ENCODE data around the gene CACNA1C. TPM values are rescaled to one million over a fixed set of nuclear protein-coding genes. Genes with fewer than 3 reads are reported as not detected.

Gene CACNA1C
- total RNA-seq, 1 experiment from 2014 or later = not detected

- Histone ChIP-seq H3F3A (ENCODE audit: insufficient read depth, low read depth) (no peaks in the 10 kb centered on the region), H3K9me2 (ENCODE audit: insufficient read depth) (no peaks in the 10 kb centered on the region), H3K4me2 (no peak overlapping the region), H3K36me3 (ENCODE audit: low read depth) (no peaks in the 10 kb centered on the region), H3K4me1 (replicated peaks; ENCODE audit: insufficient read depth) (no peaks in the 10 kb centered on the region), H2AFZ (no peak overlapping the region), H3K27ac (no peak overlapping the region), H3K4me3 (no peak overlapping the region), H3K9me3 (ENCODE audit: insufficient read depth, low read depth) (no peaks in the 10 kb centered on the region), H3K79me2 (ENCODE audit: low read depth) (no peaks in the 10 kb centered on the region), H3K27me3 (ENCODE audit: insufficient read depth, low read depth) (peaks cover 75% of the 10 kb centered on the region), H4K20me1 (ENCODE audit: insufficient read depth) (no peaks in the 10 kb centered on the region)
- TF ChIP-seq CTCF (conservative IDR thresholded peaks at IDR 0.05) (no peak), EZH2 (IDR thresholded peaks at IDR 0.05; ENCODE audit: low read depth) (no peak)
- DNase-seq = no peak
- no TSS peak for BruUV-seq (replicated peaks)
- ChIA-PET CTCF (no interaction called here), POLR2A (ENCODE audit: unreplicated experiment) (no interaction called here)
- intact Hi-C loops (cut with micrococcal nuclease; ENCODE audit: unreplicated experiment) = no loop called here
Measured at GRCh38 chr12:2108166-2108565, 55.4 kb downstream of the CACNA1C start.

GRCh38 chr12:2108975-2109671 lies 56.3 kb downstream of the CACNA1C start:
- H4K20me1 ChIP-seq (ENCODE audit: insufficient read depth) = no peaks in the 10 kb centered on the region
- CTCF ChIA-PET = no interaction called here
- intact Hi-C loops (cut with micrococcal nuclease; ENCODE audit: unreplicated experiment) = no loop called here

GRCh38 chr12:2110127-2110526 lies 57.3 kb downstream of the CACNA1C start:
- no peak for DNase-seq
- Histone ChIP-seq H3K4me2 (no peak overlapping the region), H3K79me2 (ENCODE audit: low read depth) (no peaks in the 10 kb centered on the region), H3K9me3 (ENCODE audit: insufficient read depth, low read depth) (no peaks in the 10 kb centered on the region), H4K20me1 (ENCODE audit: insufficient read depth) (no peaks in the 10 kb centered on the region), H3F3A (ENCODE audit: insufficient read depth, low read depth) (no peaks in the 10 kb centered on the region), H2AFZ (no peak overlapping the region), H3K36me3 (ENCODE audit: low read depth) (no peaks in the 10 kb centered on the region), H3K4me1 (replicated peaks; ENCODE audit: insufficient read depth) (no peaks in the 10 kb centered on the region), H3K27ac (no peak overlapping the region), H3K9me2 (ENCODE audit: insufficient read depth) (no peaks in the 10 kb centered on the region), H3K27me3 (ENCODE audit: insufficient read depth, low read depth) (peaks cover 81% of the 10 kb centered on the region), H3K4me3 (no peak overlapping the region)
- no TSS peak for BruUV-seq (replicated peaks)
- ChIA-PET CTCF (no interaction called here), POLR2A (ENCODE audit: unreplicated experiment) (no interaction called here)
- TF ChIP-seq CTCF (conservative IDR thresholded peaks at IDR 0.05) (no peak), EZH2 (IDR thresholded peaks at IDR 0.05; ENCODE audit: low read depth) (no peak)
- intact Hi-C loops (cut with micrococcal nuclease; ENCODE audit: unreplicated experiment) = no loop called here

More at GRCh38 chr12:2108975-2109671, 56.3 kb downstream of the CACNA1C start:
- H3F3A ChIP-seq (ENCODE audit: insufficient read depth, low read depth) = no peaks in the 10 kb centered on the region
- POLR2A ChIA-PET (ENCODE audit: unreplicated experiment) = no interaction called here
- TF ChIP-seq EZH2 (IDR thresholded peaks at IDR 0.05; ENCODE audit: low read depth) = no peak
- TF ChIP-seq CTCF (conservative IDR thresholded peaks at IDR 0.05) = no peak
- H3K4me2 ChIP-seq = no peak overlapping the region
- no peak for DNase-seq
- H3K36me3 ChIP-seq (ENCODE audit: low read depth) = no peaks in the 10 kb centered on the region
- no peak overlapping the region for H3K4me3 ChIP-seq
- peaks cover 79% of the 10 kb centered on the region for H3K27me3 ChIP-seq (ENCODE audit: insufficient read depth, low read depth)
- no peaks in the 10 kb centered on the region for H3K9me2 ChIP-seq (ENCODE audit: insufficient read depth)
- no TSS peak for BruUV-seq (replicated peaks)
- no peak overlapping the region for H2AFZ ChIP-seq
- H3K27ac ChIP-seq = no peak overlapping the region
- no peaks in the 10 kb centered on the region for H3K79me2 ChIP-seq (ENCODE audit: low read depth)
- no peaks in the 10 kb centered on the region for H3K9me3 ChIP-seq (ENCODE audit: insufficient read depth, low read depth)
- no peaks in the 10 kb centered on the region for H3K4me1 ChIP-seq (replicated peaks; ENCODE audit: insufficient read depth)

All from PC-9 (cell line).